Neural cell (in vitro differentiated cells): Measurements from ENCODE around the gene ANGPTL3. TPM values are rescaled to one million over a fixed set of nuclear protein-coding genes. Genes with fewer than 3 reads are reported as not detected.

Experiments
- H2AFZ ChIP-seq: fragments of 200-600, 300-800 bp; sonication (generic), shearing (Covaris generic); 2 replicates; pipeline ENCODE4 v1.6.0; 2014; ENCODE audit warnings: low read depth, mild to moderate bottlenecking, antibody characterized with exemption, low read length, moderate library complexity
- H3F3A ChIP-seq: fragments of 200-600 bp; shearing (Covaris generic); 2 replicates; pipeline ENCODE4 v1.6.1; 2016; ENCODE audit warnings: mild to moderate bottlenecking, moderate library complexity, mixed read lengths, antibody characterized with exemption, low read length; ENCODE audit not compliant: insufficient read depth, poor library complexity, severe bottlenecking
- H3K27ac ChIP-seq: fragments of 200-600, 300-800 bp; sonication (generic), shearing (Covaris generic); 2 replicates; pipeline ENCODE4 v1.5.1; 2014; ENCODE audit warnings: mild to moderate bottlenecking, low read length, moderate library complexity
- H3K27me3 ChIP-seq: fragments of 300-800, 200-600 bp; sonication (generic), shearing (Covaris generic); 2 replicates; pipeline ENCODE4 v1.6.0; 2014; ENCODE audit warnings: mild to moderate bottlenecking, low read depth, low read length, moderate library complexity; ENCODE audit not compliant: insufficient read depth
- H3K36me3 ChIP-seq: fragments of 300-800, 200-600 bp; sonication (generic), shearing (Covaris generic); 2 replicates; pipeline ENCODE4 v1.5.1; 2014; ENCODE audit warnings: mild to moderate bottlenecking, antibody characterized with exemption, low read length, moderate library complexity; ENCODE audit not compliant: insufficient read depth
- H3K4me2 ChIP-seq: fragments of 300-800, 200-600 bp; sonication (generic), shearing (Covaris generic); 2 replicates; pipeline ENCODE4 v1.6.0; 2014; ENCODE audit warnings: mild to moderate bottlenecking, low read length
- H3K4me3 ChIP-seq: fragments of 300-800, 200-600 bp; sonication (generic), shearing (Covaris generic); 2 replicates; pipeline ENCODE4 v1.5.1; 2014; ENCODE audit warnings: mild to moderate bottlenecking, low read length, moderate library complexity
- H3K79me2 ChIP-seq: fragments of 200-600 bp; shearing (Covaris generic); replicated peaks from 2 replicates; pipeline ENCODE4 v1.6.0; 2014; ENCODE audit warnings: mild to moderate bottlenecking, low read length, moderate library complexity; ENCODE audit not compliant: insufficient read depth
- H3K9ac ChIP-seq: fragments of 300-800, 200-600 bp; sonication (generic), shearing (Covaris generic); 2 replicates; pipeline ENCODE4 v1.6.1; 2016; ENCODE audit warnings: mild to moderate bottlenecking, low read length, mixed read lengths
- H3K9me2 ChIP-seq: fragments of 200-600 bp; shearing (Covaris generic); 2 replicates; pipeline ENCODE4 v1.6.1; 2016; ENCODE audit warnings: mild to moderate bottlenecking, low read length, mixed read lengths; ENCODE audit not compliant: insufficient read depth
- H3K9me3 ChIP-seq: fragments of 200-600, 300-800 bp; sonication (generic), shearing (Covaris generic); 2 replicates; pipeline ENCODE4 v1.6.1; 2016; ENCODE audit warnings: mild to moderate bottlenecking, mixed run types, low read length, moderate library complexity, mixed read lengths
- H4K20me1 ChIP-seq: fragments of 200-600 bp; shearing (Covaris generic); 2 replicates; pipeline ENCODE4 v1.6.1; 2016; ENCODE audit warnings: mild to moderate bottlenecking, mixed run types; ENCODE audit not compliant: insufficient read depth
- CTCF ChIP-seq: fragments of 450-650 bp; IDR thresholded peaks from 2 replicates; pipeline ENCODE4 v1.5.1; 2014; ENCODE audit warnings: antibody characterized with exemption, mild to moderate bottlenecking, moderate library complexity; ENCODE audit not compliant: poor library complexity, severe bottlenecking
- EP300 ChIP-seq: fragments of 450-650 bp; conservative IDR thresholded peaks from 2 replicates; pipeline ENCODE4 v1.6.1; 2014; ENCODE audit warnings: antibody characterized with exemption, mild to moderate bottlenecking, moderate library complexity; ENCODE audit not compliant: poor library complexity, severe bottlenecking
- EZH2 ChIP-seq: fragments of 200-600, 300-800 bp; shearing (Covaris generic), sonication (generic); IDR thresholded peaks from 2 replicates; pipeline ENCODE4 v1.6.1; 2014; ENCODE audit warnings: antibody characterized with exemption, low read length, borderline replicate concordance, mild to moderate bottlenecking; ENCODE audit not compliant: insufficient read depth, poor library complexity, severe bottlenecking
- MXI1 ChIP-seq: fragments of 450-650 bp; conservative IDR thresholded peaks from 2 replicates; pipeline ENCODE4 v1.6.1; 2014; ENCODE audit warnings: antibody characterized with exemption, mild to moderate bottlenecking; ENCODE audit not compliant: poor library complexity, severe bottlenecking
- POLR2AphosphoS5 ChIP-seq: IDR thresholded peaks from 2 replicates; pipeline ENCODE4 v1.6.1; 2012
- RAD21 ChIP-seq: fragments of 450-650 bp; conservative IDR thresholded peaks from 2 replicates; pipeline ENCODE4 v1.6.1; 2014; ENCODE audit warnings: antibody characterized with exemption, mild to moderate bottlenecking, moderate library complexity
- REST ChIP-seq: IDR thresholded peaks from 2 replicates; pipeline ENCODE4 v1.6.1; 2012; ENCODE audit warnings: borderline replicate concordance
- SMC3 ChIP-seq: fragments of 450-650 bp; conservative IDR thresholded peaks from 2 replicates; pipeline ENCODE4 v1.6.1; 2014; ENCODE audit warnings: antibody characterized with exemption, mild to moderate bottlenecking, moderate library complexity; ENCODE audit not compliant: poor library complexity
- TAF1 ChIP-seq: IDR thresholded peaks from 2 replicates; pipeline ENCODE4 v1.6.1; 2012; ENCODE audit warnings: low read depth
- polyA plus RNA-seq: library from polyadenylated mRNA; depleted of rRNA; stranded (reverse); fragments of >200 nt; gene quantifications from 2 replicates; pipeline ENCODE4 v1.2.3, GENCODE V29; 2014

ANGPTL3 gene
- polyA plus RNA-seq, 1 donor from 2014 or later = not detected

- Histone ChIP-seq H3K27me3 (no peaks in the 10 kb centered on the region), H4K20me1 (no peaks in the 10 kb centered on the region), H2AFZ (no peak overlapping the region), H3F3A (no peaks in the 10 kb centered on the region), H3K27ac (no peak overlapping the region), H3K9me2 (no peaks in the 10 kb centered on the region), H3K4me2 (no peak overlapping the region), H3K9me3 (no peaks in the 10 kb centered on the region), H3K4me3 (no peak overlapping the region), H3K79me2 (no peaks in the 10 kb centered on the region), H3K36me3 (no peaks in the 10 kb centered on the region), H3K9ac (no peak overlapping the region)
- TF ChIP-seq REST (no peak), POLR2AphosphoS5 (no peak), CTCF (no peak), TAF1 (no peak), RAD21 (no peak), SMC3 (no peak), MXI1 (no peak), EP300 (no peak), EZH2 (no peak)
These were observed 11.7 kb upstream of the ANGPTL3 start for GRCh38 chr1:62585469-62586155.

GRCh38 chr1:62588000-62588399 lies 9.3 kb upstream of the ANGPTL3 start:
- Histone ChIP-seq H2AFZ (no peak overlapping the region), H3K4me3 (no peak overlapping the region), H3K9me3 (no peaks in the 10 kb centered on the region), H3K9ac (no peak overlapping the region), H3K4me2 (no peak overlapping the region), H3F3A (no peaks in the 10 kb centered on the region), H3K36me3 (no peaks in the 10 kb centered on the region), H3K9me2 (no peaks in the 10 kb centered on the region), H3K27ac (no peak overlapping the region), H3K27me3 (no peaks in the 10 kb centered on the region), H4K20me1 (no peaks in the 10 kb centered on the region), H3K79me2 (no peaks in the 10 kb centered on the region)
- TF ChIP-seq SMC3 (no peak), POLR2AphosphoS5 (no peak), RAD21 (no peak), REST (no peak)
